GM12801 (cell line): Measurements from ENCODE around the gene FKBP2.

Source experiments
- TF ChIP-seq, protein P1 (sequence below): IDR thresholded peaks from one replicate; pipeline ENCODE4 v1.5.1; 2011; ENCODE audit warnings: control low read depth; ENCODE audit not compliant: insufficient read length; ENCODE audit errors: extremely low read depth

The FKBP2 gene

DNA sequence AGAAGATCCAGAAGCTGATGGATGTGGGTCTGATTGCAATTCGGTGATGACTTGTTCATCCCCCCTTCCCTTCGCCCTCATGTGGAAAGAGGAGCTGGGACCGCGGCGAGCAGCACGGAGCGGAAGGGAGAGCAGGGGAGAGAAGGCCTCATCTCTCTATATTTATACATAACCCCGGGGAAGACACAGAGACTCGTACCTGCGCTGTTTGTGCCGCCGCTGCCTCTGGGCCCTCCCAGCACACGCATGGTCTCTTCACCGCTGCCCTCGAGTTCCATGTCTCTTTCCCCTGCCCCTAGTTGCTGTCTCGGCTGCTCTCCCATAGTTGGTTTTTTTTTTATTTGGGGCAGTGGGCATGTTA, 36.8 kb upstream of the FKBP2 start:
- TF ChIP-seq, protein P1, sequence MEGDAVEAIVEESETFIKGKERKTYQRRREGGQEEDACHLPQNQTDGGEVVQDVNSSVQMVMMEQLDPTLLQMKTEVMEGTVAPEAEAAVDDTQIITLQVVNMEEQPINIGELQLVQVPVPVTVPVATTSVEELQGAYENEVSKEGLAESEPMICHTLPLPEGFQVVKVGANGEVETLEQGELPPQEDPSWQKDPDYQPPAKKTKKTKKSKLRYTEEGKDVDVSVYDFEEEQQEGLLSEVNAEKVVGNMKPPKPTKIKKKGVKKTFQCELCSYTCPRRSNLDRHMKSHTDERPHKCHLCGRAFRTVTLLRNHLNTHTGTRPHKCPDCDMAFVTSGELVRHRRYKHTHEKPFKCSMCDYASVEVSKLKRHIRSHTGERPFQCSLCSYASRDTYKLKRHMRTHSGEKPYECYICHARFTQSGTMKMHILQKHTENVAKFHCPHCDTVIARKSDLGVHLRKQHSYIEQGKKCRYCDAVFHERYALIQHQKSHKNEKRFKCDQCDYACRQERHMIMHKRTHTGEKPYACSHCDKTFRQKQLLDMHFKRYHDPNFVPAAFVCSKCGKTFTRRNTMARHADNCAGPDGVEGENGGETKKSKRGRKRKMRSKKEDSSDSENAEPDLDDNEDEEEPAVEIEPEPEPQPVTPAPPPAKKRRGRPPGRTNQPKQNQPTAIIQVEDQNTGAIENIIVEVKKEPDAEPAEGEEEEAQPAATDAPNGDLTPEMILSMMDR: no peak

DNA sequence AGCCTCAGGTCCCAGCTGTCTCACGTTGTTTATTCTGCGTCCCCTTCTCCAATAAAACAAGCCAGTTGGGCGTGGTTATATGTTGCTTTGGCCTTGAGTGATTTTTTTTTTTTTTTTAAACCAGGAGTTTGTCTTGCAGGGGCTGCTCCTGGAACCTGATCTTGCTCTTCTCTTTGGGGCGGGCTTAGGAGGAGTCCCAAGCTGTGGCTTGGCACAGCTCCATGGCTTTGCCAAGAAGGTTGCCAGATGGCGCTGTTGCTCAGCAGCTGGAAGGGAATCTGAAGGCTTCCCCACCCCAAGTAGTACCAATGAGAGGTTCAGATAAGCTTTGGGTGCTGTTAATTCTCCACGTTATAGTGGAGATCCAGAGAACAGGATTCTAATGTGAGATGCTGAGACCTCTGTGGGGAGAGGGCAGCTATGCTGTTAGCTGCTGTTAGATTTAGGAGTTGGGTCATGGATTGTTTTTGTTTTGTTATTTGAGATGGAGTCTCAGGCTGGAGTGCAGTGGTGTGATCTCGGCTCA, 36.4 kb upstream of the FKBP2 start:
- TF ChIP-seq, protein P1: no peak

DNA sequence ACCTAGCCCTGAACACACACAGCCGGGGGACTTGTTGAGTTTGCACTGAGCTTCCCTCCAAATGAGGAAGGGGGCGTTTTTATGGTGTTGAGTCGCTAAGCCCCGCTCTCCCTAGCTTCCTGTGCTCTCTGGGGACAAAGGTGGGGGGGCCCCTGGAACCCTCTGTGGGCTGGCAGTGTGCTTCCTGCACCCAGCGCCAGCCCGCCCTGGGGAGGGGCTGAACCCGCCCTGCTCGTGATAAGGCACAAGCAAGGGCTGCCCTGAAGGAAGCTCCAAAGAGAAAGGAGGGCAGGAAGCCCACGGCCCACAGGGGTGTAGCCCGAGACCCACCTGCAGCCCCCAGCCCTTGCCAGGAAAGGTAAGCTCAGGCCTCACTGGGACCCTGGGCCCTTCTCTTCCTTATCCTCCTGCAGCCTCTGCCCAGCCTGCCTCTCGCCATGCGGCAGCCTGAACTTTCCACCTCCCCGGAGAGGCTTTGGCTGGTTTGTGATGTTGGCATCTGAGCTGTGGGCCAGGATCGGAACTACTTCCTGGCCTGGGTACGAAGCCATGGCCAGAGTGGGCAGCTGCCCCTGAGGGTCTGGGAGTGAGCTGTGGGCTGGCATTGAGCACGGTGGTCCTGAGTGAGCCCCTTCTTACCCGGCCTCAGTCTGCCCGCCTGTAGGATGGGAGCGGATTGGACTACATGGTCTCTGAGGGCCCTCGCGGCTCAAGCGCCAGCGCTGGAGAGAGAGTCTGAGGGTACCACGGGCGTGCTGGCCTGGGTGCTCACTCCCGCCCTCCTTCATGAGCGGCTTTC, 34.2 kb upstream of the FKBP2 start, which contains the start of gene FERMT3:
FERMT3 (plus strand) TSS at position 265 of the 799 bp plus-strand sequence. CDS start 644 bp downstream, outside the sequence.
- TF ChIP-seq, protein P1: no peak

DNA sequence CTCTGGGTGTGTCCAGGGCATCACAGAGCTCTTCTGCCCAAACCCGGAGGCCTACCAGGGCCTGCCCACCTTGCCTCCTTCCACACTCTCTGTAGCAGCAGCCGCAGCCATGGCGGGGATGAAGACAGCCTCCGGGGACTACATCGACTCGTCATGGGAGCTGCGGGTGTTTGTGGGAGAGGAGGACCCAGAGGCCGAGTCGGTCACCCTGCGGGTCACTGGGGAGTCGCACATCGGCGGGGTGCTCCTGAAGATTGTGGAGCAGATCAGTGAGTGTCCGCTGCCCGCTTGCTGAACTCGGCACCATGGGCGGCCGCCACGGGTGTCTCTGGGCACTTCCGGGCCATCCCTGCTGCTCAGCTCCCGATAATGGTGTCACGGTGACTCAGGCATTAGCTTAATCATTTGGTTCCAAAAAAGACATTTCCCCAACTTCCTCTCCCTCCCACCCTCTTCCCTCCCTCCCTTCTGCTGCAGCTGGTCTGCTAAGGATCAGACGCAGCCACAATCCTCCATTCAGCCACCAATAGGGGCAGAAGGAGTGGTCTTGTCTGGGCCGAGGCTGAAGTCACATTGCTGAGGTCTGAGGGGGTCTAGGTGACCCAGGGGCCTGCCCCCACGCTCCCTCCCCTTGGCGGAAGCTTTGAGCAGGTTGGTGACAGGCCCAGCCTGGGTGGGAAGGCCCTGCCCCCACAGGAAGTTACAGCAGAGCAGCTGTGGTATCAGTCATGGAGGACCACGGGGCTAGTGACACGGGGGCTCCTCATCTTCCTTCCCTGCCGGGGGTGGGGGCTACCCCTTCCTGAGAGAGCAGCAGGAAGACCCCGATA, 33.4 kb upstream of the FKBP2 start:
- TF ChIP-seq, protein P1: no peak

DNA sequence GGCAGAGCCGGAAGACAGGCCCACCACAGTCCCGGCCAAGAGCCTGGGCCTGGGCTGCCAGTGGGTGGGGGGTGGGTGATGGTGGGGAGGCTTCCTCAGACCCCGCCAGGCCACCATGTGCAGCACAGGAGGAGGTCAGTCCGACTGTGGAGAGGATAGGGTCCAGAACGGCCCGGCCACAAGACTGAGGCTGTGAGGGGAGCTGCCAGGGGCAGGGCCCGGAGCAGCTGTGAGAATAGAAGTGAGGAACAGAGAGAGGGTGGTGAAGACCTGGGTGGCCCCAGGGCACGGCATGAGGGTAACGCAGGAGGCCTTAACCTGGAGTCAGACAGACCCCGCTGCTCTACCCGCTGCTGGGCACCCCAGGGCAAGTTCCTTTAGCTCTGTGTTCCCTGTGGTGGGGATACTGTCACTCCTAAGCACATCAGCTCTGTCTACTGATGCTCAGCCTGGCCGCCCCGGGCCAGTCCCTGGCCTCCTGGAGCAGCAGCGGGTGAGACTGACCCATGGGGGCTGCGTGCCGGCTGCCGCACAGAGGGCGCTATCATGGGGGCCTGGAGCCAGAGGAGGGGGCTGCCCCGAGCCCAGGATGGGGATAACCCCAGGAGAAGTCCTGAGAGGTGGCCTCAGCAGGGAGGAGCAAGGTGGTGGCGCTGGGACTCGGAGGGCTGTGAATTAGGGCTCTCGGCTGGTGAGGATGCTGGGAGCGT, 32.7 kb upstream of the FKBP2 start:
- TF ChIP-seq, protein P1: no peak

DNA sequence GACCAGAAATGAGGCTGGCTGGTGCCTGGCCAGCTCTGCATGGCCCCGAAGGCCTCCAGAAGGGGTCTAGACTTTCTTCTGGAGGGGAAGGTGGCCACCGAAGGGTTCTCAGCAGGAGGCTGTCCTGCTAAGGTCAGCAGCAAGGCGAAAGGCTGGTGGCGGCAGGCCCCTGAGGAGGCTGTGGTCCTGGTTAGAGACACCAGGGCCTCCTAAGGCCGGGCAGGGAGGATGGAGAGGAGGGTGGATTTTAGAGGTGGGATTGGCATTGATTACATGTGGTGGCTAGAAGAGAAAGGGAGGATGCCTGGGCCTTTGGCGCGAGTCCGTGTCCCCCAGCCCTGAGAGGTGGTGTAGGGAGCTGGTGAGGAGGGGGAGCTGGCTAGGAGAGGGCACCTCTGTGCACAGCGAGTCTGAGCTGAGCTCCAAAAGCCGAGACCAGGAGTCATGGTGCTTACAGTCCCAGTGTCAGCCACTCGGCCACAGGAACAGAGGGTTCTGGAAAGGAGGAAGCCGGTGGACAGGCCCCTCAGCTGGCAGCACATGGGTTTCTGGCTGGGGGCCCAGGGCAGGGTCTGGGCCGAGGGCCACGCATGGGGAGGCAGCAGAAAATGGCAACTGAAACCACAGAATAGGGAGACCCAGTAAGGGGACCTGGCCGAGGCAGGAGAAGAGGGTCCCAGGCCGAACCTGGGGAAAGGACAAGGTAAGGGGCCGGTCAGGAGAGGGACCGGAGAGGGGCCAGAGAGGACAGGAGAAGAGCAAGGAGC, 31.9 kb upstream of the FKBP2 start:
- TF ChIP-seq, protein P1: no peak
